HS-27A (cell line): ENCODE data around the gene PFKFB1.
"Not testable (repeated sequence)": the region's sequence is repeated elsewhere in the genome, so short reads cannot be mapped to it uniquely, and the experiment has no call there.

Experiments
- DNase-seq: peaks from one replicate; pipeline ENCODE4 v3.0.0-alpha.2; 2012; ENCODE audit warnings: low read depth, missing footprints

PFKFB1 gene

DNA sequence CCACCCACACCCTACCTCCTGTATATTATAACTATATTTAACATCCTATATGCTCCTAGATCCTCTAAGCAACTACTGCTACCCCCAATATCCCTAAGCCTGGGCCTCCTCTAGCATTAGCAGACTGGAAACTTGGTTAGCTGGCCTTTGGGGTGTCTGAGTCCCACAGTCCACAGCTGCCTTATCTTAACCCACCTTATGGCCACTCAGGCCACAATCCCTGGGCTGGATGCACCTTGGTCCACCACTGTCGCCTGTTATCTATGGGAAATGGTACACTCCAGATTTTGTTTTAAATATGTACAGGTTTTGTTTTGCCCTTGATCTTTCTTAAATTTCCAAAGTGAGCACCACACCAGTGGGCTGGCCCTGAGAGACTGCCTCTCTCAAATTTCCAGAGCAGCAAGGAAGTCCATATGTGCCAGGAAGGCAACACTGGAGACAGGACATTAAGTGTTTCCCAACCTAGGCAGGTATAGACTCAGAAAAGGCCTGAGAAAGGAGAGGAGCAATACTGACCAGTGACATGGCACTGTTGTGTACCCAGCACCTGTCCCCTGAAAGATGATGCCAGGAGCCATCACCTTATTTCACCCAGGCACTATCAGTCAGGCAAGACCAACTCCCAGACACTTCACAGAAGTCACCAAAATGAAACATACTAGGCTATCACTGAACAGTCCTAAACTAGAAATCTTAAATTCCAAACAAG lies 921 bp downstream of the PFKFB1 start:
- DNase-seq, result no peak

DNA sequence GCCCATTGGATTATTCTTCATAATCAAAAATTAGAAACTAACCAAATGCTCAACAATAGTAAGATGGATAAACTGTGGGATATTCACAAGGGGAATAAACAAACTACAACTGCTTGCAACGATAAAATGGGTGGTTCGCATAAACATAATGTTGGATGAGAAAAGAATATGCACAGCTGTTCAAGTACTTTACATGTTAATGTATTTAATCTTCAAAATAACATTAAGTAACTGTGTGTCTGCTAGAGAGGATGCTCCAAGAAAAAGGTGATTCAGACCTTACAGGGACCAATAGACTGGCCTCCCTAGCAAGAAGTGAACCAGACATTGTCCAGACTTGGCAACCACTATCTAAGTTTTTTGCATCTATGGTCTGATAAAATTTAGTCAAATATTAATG lies 2.3 kb downstream of the PFKFB1 start:
- no peak for DNase-seq

DNA sequence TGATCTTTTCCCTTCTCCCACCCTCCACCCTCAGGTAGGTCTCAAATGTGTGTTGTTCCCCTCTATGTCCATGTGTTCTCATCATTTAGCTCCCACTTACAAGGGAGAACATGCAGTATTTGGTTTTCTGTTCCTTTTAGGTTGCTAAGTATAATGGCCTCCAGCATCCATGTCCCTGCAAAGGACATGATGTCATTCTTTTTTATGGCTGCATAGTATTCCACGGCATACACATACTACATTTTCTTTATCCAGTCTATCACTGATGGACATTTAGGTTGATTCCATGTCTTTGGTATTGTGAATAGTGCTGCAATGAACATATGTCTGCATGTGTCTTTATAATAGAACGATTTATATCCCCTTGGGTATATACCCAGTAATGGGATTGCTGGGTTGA lies 10.7 kb downstream of the PFKFB1 start:
- not testable (repeated sequence) for DNase-seq

DNA sequence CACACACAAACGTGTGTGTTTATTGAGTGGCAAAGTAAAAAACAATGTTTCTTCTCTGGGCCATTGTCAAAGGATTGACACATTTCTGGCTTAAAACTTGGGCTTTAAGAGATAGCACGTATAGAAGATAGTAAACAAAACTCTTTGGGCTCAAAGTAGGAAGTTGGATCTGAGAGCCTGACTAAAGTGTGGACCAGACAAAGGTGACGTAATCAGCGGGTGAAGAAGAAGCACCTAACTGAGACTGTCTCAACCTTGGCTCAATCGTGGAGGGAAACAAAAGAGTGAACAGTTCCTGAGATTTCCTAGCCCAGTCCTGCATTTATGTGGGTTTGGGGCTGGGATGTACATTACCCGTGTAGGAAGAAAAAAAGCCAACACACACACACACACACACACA lies 13.7 kb downstream of the PFKFB1 start:
- DNase-seq, result no peak

DNA sequence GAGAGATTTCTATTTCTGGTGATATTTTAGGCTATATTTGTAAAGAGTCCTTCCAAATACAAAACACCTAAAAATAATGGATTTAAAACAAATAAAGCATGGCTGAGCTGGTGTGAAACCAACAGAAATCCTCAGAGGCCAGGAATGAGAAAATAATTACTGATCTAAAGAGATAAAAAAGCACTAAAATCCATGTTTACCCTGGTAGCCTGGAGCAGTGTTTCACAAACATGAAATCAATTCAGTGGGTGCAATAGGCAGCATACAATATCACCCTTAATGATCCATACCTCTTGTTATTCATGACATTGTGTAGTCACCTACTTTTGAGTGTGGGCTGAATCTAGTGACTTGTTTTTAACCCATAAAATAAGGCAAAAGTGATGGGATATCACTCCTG lies 14.6 kb downstream of the PFKFB1 start:
- DNase-seq, result no peak

DNA sequence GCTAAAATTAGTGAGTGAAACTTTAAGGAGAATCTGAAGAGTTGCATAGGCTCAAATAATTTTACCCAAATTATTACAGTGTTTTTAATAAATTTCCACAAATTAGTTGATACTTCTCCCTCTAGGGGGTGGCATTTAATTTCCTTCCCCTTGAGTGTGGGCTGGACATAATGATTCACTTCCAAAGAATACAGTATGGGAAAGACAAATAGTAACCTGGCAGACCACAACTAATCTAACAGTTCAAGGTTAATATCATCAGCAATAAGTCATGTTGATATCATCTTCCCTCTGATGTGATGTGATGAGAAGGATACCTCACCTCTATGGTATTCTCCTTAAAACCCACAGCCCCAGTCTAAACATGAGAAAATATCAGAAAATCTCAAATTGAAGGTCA lies 15.5 kb downstream of the PFKFB1 start:
- DNase-seq, result no peak

DNA sequence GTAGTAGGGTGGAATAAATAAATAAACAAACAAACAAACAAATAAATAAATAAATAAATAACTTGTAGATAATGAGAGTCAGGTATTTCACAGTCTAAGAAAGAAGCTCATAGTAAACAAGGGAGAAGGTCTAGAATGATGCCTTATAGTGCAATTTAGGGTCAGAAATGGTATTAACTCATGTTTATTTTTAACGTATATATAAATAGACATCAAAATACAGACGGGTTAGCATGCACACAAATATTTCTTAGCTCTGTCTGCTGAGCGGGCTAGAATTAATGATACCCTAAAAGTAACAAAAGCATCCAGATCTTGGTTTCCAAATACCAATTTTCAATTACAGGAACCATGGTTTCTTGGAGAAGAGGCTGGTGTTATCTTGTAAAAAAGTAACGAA lies 16.6 kb downstream of the PFKFB1 start:
- no peak for DNase-seq

DNA sequence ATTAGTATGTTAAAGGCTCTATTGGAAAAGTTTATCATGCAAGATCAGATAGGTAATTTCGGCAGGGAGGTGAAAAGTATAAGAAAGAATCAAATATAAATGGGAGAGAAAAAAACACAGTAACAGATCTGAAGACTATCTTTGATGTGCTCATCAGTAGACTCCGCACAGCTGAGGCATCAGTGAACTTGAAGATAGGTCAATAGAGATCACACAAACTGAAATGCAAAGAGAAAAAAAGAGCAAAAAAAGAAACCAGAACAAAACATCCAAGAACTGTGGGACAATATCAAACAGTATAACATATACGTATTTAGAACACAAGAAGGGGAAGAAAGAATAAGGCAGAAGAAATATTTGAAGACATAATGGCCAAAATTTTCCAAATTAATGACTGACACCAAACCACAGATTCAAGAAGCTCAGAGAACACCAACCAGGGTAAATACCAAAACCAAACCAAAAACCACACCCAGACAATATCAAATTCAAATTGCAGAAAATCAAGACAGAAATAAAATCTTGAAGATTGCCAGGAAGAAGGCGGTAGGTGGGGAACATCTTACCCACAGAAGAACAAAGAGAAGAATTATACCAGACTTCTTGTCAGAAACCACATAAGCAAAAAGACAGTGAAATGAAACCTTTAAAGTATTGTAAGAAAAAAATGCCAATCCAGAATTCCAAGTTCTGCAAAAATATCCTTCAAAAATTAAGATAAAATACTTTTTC lies 29.1 kb downstream of the PFKFB1 start:
- DNase-seq, result no peak

DNA sequence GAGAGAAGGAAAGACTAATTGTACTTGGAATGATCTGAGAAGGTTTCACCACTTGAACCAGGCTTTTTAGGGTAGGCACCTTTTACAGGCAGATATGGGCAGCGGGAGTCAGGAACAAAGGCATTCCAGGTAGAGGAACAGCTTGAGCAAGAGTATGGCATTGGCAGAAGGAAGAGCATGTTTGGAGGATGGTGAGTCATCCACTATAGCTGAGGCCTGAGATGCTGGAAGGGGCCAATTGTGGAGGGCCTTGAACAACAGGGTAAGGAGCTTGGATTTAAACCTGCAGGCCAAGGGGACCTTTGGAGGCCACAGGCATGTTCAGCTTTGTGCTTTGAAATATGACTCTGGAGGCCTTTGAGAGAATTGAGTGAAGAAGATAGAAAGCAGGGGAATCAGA lies 32.2 kb downstream of the PFKFB1 start:
- no peak for DNase-seq

DNA sequence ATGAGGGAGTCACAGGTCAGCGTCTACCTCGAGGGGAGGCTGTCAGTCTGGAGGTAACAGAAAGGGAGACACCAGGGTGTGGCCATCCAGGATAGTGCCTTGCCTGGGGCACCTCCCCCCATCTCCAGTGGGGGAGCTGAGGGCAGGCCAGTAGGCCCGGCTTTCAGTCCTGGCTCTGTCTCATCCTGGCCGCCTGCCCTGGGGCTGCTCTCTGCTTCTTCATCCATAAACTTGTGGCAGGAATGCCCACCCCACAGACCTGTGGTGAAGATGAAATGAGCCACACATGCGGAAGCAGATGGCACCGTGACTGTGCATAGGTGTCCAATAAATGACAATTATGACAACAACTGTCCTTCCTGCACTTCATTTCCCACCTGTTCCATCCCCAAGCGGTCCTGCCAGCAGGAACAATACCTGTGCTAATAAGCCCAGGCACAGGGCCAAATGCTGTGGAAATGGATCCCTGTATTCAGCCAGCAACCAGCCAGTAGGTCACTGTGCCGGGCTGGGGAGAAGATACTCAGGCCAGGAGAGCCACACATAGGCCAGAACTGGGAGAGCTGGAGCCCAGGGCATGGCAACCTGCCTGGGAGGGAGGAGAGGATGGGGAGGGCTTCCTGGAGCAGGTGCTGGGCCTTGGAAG lies 43.1 kb downstream of the PFKFB1 start:
- DNase-seq, result no peak

DNA sequence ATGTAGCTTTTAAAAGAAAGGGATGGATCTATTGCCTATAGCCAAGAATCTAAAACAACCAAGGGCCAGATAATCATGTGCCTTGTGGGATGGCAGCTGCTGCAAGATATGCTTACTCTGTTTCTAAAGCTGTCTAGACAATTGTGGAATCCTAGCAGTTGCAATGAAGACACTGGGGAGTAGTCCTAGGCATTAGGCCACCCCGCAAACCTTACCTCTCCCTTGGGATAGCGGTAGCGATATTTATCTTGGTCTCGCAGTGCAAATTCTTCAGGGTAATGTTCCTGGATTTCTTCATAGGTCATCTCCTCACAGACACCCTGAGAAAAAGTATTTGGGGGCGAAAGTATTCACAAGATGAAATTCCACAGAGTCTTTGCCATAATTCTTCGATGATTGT lies 48.8 kb downstream of the PFKFB1 start:
- no peak for DNase-seq

DNA sequence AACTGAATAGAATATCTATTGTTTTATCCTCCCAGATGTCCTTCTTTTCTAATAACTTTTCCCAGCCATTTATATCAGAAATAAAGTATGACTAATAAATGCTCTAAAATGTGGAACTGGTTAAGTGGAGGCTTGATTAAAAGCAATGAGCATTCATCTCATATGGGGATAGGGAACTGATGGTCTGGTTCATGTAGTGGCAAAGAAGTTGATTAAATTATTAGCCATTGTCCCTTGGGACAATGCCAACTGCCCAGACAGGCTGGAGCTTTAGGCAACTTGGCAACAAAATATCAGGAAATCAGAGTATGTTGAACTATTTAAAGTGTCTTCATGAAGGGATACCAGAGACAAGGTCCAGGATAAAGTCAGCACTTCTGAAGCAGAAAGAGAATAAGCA lies 49.2 kb downstream of the PFKFB1 start:
- no peak for DNase-seq

DNA sequence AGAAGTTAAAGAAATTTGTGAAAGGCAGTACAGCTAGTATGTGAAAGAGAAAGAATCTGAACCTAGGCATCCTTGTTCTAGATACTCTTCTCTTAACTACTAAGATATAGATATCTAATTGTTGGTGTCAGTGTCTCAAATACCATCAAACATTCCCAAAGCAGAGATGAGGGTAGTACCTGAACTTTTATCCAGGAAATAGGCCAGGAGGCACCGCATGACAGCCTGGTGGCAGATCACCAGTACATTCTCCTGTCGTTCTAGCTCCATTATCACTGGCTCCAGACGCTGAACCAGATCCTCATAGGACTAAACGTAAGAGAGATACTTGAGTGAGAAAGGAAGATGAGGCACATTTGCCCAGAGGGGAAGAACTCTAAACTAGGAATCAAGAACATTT lies 56.6 kb downstream of the PFKFB1 start:
- no peak for DNase-seq

DNA sequence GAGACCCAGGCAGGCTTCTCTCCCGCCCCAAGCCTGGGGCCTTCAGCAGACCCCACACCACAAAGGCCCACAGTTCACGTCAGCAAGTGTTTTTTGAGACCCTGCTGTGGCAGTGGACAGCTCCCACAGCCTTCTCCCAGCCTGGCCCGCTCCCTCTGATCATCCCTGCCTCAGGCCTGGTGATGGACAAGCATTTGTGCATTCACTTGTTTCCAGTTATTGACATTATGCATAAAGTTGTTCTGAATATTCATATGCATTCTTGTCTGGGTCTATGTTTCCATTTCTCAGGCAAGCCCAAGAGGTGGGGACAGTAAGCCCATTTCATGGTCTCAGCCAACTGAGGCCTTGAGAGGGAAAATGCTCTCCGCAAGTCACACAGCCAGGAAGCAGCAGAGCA lies 58.7 kb downstream of the PFKFB1 start:
- DNase-seq, result no peak

DNA sequence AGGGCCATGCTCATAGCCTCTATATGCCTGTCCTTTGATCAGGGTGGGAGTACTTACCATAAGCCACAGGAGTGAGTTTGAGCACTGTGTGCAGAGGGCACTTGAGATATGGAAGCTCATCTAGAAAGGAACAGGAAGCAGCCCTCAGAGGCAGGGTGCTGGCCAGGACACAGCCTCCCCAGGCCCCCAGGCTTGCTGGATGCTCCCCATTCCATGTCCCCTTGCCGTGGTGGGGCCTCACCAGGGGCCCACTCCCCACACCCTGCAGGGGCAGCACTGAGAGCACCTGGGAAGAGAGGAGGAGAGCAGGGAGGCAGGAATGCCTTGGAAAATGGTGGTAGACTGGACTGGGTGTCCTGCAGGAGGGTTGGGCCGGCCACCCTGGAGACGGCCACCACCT lies 59.1 kb downstream of the PFKFB1 start:
- no peak for DNase-seq

DNA sequence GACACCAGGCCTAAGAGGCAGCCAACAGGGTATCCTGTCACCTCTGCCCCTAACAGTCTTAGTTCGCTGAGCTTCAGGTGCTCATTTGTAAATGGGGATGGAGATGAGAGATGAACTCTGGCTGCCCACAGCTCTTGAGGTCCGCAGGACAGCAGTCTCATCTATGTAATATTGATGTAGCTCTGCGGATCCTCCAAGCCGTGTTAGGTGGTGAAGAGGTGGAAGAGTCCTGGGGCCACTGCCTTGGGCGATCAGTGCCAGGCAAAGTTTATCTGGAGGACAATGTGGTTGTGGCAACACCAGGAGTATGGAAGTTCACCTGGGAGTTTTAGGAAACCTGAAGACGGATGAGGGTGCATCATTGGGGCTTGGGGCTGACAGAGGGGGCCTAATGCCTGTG lies 59.9 kb downstream of the PFKFB1 start:
- no peak for DNase-seq

DNA sequence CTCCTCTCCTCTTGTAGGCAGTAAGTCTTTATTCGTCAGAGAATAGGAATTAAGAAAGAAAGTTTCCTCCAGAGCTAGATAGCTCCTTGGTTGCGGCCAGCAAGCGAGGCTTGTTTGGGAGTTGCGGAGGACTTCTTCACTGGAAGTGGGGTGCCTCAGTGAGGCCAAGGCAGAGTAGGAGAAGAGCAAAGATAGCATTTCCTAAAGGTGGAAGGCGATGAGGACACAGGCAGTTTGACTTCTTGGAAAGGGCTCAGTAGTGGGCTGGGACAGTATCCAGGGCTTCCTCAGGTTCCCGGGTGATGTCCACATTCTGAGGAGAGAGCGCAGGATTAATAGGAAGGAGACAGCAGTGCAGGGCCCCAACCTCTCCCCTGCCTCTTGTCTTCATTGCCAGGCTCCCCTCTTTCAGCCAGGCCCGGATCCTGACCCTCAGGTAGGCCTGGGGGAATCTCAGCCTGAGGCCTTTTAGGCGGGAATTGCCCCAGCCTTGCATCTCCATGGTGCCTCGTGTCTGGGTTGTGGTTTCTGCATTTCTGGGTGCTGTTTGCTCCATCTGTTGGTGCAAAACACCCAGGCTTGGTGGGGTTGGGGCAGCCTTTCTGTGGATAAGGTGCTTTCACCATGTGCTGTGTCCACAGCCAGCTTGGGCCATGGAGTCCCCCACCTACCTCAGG lies 60.7 kb downstream of the PFKFB1 start:
- DNase-seq, result no peak

DNA sequence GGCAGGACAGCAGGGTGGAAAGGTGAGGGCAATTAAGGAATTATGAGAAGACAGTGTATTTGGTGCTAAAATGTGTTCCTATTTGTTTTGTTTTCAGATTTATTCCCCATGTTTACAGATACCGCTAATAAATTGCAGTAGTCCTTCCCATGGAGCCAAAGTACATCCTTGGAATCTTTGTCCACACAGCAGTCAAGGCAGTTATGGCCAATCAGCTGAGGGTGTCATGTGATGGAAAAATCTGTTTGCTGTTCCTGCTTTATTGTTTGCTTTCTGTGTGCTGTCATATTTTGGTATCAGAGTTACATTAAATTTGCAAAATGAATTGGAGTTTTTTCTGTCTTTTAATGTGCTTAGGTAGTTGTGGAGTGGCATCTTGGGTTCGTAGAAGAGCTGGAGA lies 62.9 kb downstream of the PFKFB1 start:
- DNase-seq, result no peak

DNA sequence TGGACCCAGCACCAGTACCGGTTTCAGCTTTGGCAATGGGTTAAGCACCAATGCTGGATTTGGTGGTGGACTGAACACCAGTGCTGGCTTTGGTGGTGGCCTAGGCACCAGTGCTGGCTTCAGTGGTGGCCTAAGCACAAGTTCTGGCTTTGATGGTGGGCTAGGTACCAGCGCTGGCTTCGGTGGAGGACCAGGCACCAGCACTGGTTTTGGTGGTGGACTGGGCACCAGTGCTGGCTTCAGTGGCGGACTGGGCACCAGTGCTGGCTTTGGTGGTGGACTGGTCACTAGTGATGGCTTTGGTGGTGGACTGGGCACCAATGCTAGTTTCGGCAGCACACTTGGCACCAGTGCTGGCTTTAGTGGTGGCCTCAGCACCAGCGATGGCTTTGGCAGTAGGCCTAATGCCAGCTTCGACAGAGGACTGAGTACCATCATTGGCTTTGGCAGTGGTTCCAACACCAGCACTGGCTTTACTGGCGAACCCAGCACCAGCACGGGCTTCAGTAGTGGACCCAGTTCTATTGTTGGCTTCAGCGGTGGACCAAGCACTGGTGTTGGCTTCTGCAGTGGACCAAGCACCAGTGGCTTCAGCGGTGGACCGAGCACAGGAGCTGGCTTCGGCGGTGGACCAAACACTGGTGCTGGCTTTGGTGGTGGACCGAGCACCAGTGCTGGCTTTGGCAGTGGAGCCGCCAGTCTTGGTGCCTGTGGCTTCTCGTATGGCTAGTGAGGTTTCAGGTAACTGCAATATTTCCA lies 63.5 kb downstream of the PFKFB1 start:
- no peak for DNase-seq

DNA sequence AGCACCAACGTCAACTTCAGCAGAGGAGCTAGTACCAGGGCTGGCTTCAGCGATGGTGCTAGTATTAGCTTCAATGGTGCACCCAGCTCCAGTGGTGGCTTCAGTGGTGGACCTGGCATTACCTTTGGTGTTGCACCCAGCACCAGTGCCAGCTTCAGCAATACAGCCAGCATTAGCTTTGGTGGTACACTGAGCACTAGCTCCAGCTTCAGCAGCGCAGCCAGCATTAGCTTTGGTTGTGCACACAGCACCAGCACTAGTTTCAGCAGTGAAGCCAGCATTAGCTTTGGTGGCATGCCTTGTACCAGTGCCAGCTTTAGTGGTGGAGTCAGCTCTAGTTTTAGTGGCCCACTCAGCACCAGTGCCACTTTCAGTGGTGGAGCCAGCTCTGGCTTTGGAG lies 65.1 kb downstream of the PFKFB1 start:
- no peak for DNase-seq

DNA sequence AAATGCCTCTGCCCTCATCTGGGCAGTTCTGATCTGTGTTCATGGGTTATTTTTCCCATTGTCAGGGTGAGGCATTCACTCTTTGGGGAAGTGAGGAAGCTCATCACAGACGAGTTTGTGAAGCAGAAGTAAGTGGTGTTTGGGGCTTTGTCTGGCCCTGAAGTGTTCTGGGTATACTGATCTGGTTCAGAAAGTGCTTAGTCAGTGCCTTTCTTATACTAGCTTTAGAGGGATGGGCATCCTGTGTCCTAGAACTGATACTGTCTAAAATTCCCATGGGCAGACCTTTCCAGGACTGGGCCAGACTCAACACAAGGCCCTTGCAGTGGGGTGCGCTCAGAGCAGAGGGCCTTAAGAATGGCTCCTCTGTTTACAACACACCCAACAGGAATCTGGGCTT lies 67.0 kb downstream of the PFKFB1 start:
- no peak for DNase-seq

DNA sequence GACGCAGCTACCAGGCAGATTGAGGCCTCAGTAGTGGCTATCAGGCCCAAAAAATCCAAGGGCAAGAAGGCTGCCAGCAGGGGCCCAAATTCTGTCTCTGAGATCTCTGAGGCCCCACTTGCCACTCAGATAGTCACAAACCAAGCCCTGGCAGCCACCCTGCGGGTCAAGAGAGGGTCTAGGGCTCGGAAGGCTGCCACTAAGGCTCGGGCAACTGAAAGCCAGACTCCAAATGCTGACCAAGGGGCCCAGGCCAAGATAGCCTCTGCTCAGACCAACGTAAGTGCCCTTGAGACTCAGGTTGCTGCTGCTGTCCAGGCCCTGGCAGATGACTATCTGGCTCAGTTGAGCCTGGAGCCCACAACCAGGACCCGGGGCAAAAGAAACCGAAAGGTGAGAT lies 70.6 kb downstream of the PFKFB1 start:
- DNase-seq, result no peak
